ENCODE measurements around the gene ST6GAL1.

Gene ST6GAL1

GRCh38 chr3:186909078-186909853 lies 21.1 kb upstream of the ST6GAL1 start:
- H3K27ac ChIP-seq, result no peak overlapping the region
- TF ChIP-seq CTCF (conservative IDR thresholded peaks at IDR 0.05) (no peak), ZFX (IDR thresholded peaks at IDR 0.05) (no peak)

- no peak for TF ChIP-seq CTCF (conservative IDR thresholded peaks at IDR 0.05)
- TF ChIP-seq ZFX (IDR thresholded peaks at IDR 0.05), result no peak
- H3K27ac ChIP-seq, result no peak overlapping the region
Observed at GRCh38 chr3:186915806-186916796, 14.2 kb upstream of the ST6GAL1 start.

DNA sequence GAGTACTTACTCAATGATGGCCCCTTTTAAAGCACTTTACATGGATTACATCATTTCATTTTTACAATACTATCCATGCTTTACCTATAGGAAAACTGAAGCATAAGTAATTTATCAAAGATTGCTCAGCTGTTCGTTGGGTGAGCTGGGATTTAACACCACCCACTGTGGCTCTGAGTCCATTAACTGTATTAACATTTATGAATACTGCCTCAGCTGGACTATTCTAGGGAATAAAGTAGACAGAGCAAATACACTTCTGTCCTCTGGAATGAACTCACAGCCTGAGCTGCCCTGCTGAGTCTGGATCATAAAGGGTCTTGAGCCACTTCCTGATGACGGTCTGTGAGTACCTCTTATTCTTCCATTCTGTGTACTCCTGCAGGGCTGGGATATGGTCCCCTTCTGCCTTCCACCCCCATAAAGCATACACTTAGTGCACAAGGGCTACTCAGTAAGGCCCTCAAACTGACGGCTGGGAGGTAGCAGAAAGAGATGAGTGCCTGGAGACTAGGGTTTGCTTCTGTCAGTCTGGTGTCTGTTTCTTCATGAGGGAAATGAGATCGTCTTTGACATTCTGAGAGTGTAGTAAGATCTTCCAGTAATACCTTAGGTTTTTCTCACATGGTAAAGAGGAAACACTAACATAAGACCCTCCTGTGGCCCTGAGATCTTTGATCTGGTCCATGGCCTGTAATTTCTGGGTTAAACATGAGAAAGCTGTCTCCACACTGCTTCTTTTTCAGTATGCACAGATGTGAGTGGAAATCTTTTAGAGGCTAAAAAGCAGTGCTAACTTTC lies 12.6 kb upstream of the ST6GAL1 start:
- no peak overlapping the region for H3K27ac ChIP-seq
- TF ChIP-seq CTCF (conservative IDR thresholded peaks at IDR 0.05) (no peak), ZFX (IDR thresholded peaks at IDR 0.05) (no peak)

- no peak overlapping the region for H3K27ac ChIP-seq
- TF ChIP-seq CTCF (conservative IDR thresholded peaks at IDR 0.05) (no peak), ZFX (IDR thresholded peaks at IDR 0.05) (no peak)
Observed at GRCh38 chr3:186920301-186920700, 10.0 kb upstream of the ST6GAL1 start.

GRCh38 chr3:186920796-186921195 lies 9.5 kb upstream of the ST6GAL1 start:
- TF ChIP-seq CTCF (conservative IDR thresholded peaks at IDR 0.05) (no peak), ZFX (IDR thresholded peaks at IDR 0.05) (no peak)
- H3K27ac ChIP-seq, result no peak overlapping the region

DNA sequence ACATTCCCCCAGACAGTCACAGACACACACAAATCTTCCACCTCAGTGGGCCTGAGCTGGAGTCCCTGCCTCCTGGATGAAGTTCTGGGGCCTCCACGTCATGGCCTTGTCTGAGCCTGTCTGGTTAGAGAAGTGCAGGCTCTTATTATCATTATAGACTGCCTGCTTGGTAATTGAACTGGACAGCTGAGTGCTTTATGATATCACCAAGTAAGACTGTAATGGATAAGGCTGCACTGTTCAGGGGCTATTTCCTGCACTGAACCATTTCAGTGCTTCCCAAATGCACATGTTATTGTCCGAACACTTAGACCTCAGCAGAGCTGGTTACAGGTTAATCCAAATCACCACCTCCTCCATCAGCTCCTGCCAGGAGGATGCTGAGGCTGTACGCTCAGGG lies 8.7 kb upstream of the ST6GAL1 start:
- TF ChIP-seq CTCF (conservative IDR thresholded peaks at IDR 0.05), result no peak
- no peak for TF ChIP-seq ZFX (IDR thresholded peaks at IDR 0.05)
- no peak overlapping the region for H3K27ac ChIP-seq
